GM23338 (cell line): ENCODE data around the gene XRCC6. TPM values are rescaled to one million over a fixed set of nuclear protein-coding genes. Genes with fewer than 3 reads are reported as not detected.

ENCODE experiments used
- ATAC-seq: fragments of 200-7000 bp; cut with Tn5 transposase; 3 replicates; pipeline ENCODE4 v1.9.1; 2020
- DNase-seq: peaks from one replicate; pipeline ENCODE4 v3.0.0-alpha.2; 2015; ENCODE audit warnings: low spot score
- H2AFZ ChIP-seq: fragments of 200-600 bp; sonication (generic); 2 replicates; pipeline ENCODE4 v1.8.0; 2016; ENCODE audit warnings: antibody characterized with exemption, mild to moderate bottlenecking, moderate library complexity
- H3F3A ChIP-seq: fragments of 200-600 bp; sonication (generic); replicated peaks from 2 replicates; pipeline ENCODE4 v1.8.0; 2017; ENCODE audit warnings: antibody characterized with exemption, mixed run types, low read depth
- H3K27ac ChIP-seq: fragments of 200-600 bp; sonication (generic); 2 replicates; pipeline ENCODE4 v1.6.1; 2016; ENCODE audit warnings: low read depth
- H3K27me3 ChIP-seq: fragments of 200-600 bp; sonication (generic); 2 replicates; pipeline ENCODE4 v1.8.0; 2016; ENCODE audit warnings: mild to moderate bottlenecking, mixed run types, moderate library complexity; ENCODE audit not compliant: insufficient read depth
- H3K36me3 ChIP-seq: fragments of 200-600 bp; sonication (generic); 2 replicates; pipeline ENCODE4 v1.8.0; 2016; ENCODE audit warnings: mild to moderate bottlenecking; ENCODE audit not compliant: insufficient read depth
- H3K4me1 ChIP-seq: fragments of 200-600 bp; sonication (generic); 2 replicates; pipeline ENCODE4 v1.8.0; 2016; ENCODE audit warnings: mild to moderate bottlenecking, moderate library complexity; ENCODE audit not compliant: insufficient read depth
- H3K4me2 ChIP-seq: fragments of 200-600 bp; sonication (generic); 2 replicates; pipeline ENCODE4 v1.7.1; 2017; ENCODE audit warnings: mixed run types
- H3K4me3 ChIP-seq: fragments of 200-600 bp; sonication (generic); 2 replicates; pipeline ENCODE4 v1.6.1; 2016; ENCODE audit warnings: mixed run types
- H3K79me2 ChIP-seq: fragments of 200-600 bp; sonication (generic); replicated peaks from 2 replicates; pipeline ENCODE4 v1.8.0; 2017; ENCODE audit warnings: mild to moderate bottlenecking; ENCODE audit not compliant: insufficient read depth
- H3K9me2 ChIP-seq: fragments of 200-600 bp; sonication (generic); 2 replicates; pipeline ENCODE4 v1.8.0; 2017; ENCODE audit not compliant: insufficient read depth
- H4K20me1 ChIP-seq: fragments of 200-600 bp; sonication (generic); replicated peaks from 2 replicates; pipeline ENCODE4 v1.8.0; 2017; ENCODE audit warnings: mild to moderate bottlenecking; ENCODE audit not compliant: insufficient read depth
- H3K27ac Mint-ChIP-seq: 2 replicates; pipeline ENCODE4 v1.8.0; 2020; ENCODE audit warnings: inconsistent platforms, mild to moderate bottlenecking, moderate library complexity, mixed read lengths
- H3K27me3 Mint-ChIP-seq: 3 replicates; pipeline ENCODE4 v1.8.0; 2022; ENCODE audit warnings: low read depth, mild to moderate bottlenecking, moderate library complexity, mixed read lengths, inconsistent platforms; ENCODE audit not compliant: insufficient read depth, poor library complexity
- H3K36me3 Mint-ChIP-seq: 3 replicates; pipeline ENCODE4 v1.8.0; 2021; ENCODE audit warnings: low read depth, mild to moderate bottlenecking, inconsistent platforms, moderate library complexity, mixed read lengths
- H3K4me1 Mint-ChIP-seq: 3 replicates; pipeline ENCODE4 v1.8.0; 2020; ENCODE audit warnings: mild to moderate bottlenecking, inconsistent platforms, mixed read lengths
- H3K4me3 Mint-ChIP-seq: 3 replicates; pipeline ENCODE4 v1.8.0; 2021; ENCODE audit warnings: moderate library complexity, mild to moderate bottlenecking, inconsistent platforms, mixed read lengths
- H3K9me3 Mint-ChIP-seq: 3 replicates; pipeline ENCODE4 v1.8.0; 2020; ENCODE audit warnings: moderate library complexity, mild to moderate bottlenecking, inconsistent platforms, mixed read lengths
- CREB1 ChIP-seq: fragments of 250-450 bp; sonication (Bioruptor Pico); IDR thresholded peaks from 2 replicates; pipeline ENCODE4 v1.5.0; 2020; ENCODE audit warnings: low read depth, mild to moderate bottlenecking, moderate library complexity
- CTCF ChIP-seq, 2 experiments: fragments of 200-600 bp in 1 of 2; sonication (generic) in 1 of 2; conservative IDR thresholded peaks; 2 replicates each; pipeline versions ENCODE4 v1.5.1 to v1.6.1; 2016 to 2017; ENCODE audit warnings: antibody characterized with exemption in 2 of 2, low read depth in 2 of 2, mild to moderate bottlenecking in 2 of 2, moderate library complexity in 1 of 2
- ETS1 ChIP-seq: IDR thresholded peaks from 2 replicates; pipeline ENCODE4 v1.6.1; 2016; ENCODE audit warnings: antibody characterized with exemption
- EZH2 ChIP-seq: fragments of 200-600 bp; sonication (generic); IDR thresholded peaks from one replicate; pipeline ENCODE4 v1.8.0; 2017; ENCODE audit warnings: antibody characterized with exemption, mild to moderate bottlenecking, low read depth; ENCODE audit not compliant: unreplicated experiment
- EZH2phosphoT487 ChIP-seq: fragments of 200-600 bp; sonication (generic); IDR thresholded peaks from one replicate; pipeline ENCODE4 v1.8.1; 2018; ENCODE audit warnings: antibody characterized with exemption; ENCODE audit not compliant: unreplicated experiment
- JUNB ChIP-seq: IDR thresholded peaks from one replicate; pipeline ENCODE4 v1.6.1; 2016; ENCODE audit warnings: antibody characterized with exemption; ENCODE audit not compliant: unreplicated experiment
- NANOG ChIP-seq: IDR thresholded peaks from 2 replicates; pipeline ENCODE4 v1.6.1; 2016; ENCODE audit warnings: antibody characterized with exemption, borderline replicate concordance
- POLR2AphosphoS5 ChIP-seq: IDR thresholded peaks from 2 replicates; pipeline ENCODE4 v1.6.1; 2016; ENCODE audit warnings: antibody characterized with exemption, low read depth
- REST ChIP-seq: IDR thresholded peaks from one replicate; pipeline ENCODE4 v1.6.1; 2018; ENCODE audit warnings: antibody characterized with exemption; ENCODE audit not compliant: unreplicated experiment
- STAT1 ChIP-seq: IDR thresholded peaks from one replicate; pipeline ENCODE4 v1.6.1; 2016; ENCODE audit warnings: antibody characterized with exemption; ENCODE audit not compliant: unreplicated experiment
- ZNF114 ChIP-seq: fragments of 250-450 bp; sonication (Bioruptor Pico); IDR thresholded peaks from 2 replicates; pipeline ENCODE4 v1.5.0; 2020; ENCODE audit warnings: mild to moderate bottlenecking, moderate library complexity
- ZNF331 ChIP-seq: fragments of 250-450 bp; sonication (Bioruptor Pico); IDR thresholded peaks from 2 replicates; pipeline ENCODE4 v1.5.0; 2020; ENCODE audit warnings: low read depth, mild to moderate bottlenecking, moderate library complexity
- ZNF462 ChIP-seq: fragments of 250-450 bp; sonication (Bioruptor Pico); IDR thresholded peaks from 2 replicates; pipeline ENCODE4 v1.5.0; 2020; ENCODE audit warnings: mild to moderate bottlenecking, moderate library complexity
- polyA plus RNA-seq: library from polyadenylated mRNA; unstranded; fragments of >200 nt; fragmentation: Nextera tagmentation; extraction: Ambion mirVana; gene quantifications from 2 replicates; pipeline ENCODE4 v1.2.1, GENCODE V29; 2016
- total RNA-seq: library from RNA; depleted of rRNA; stranded (reverse); fragments of >200 nt; shearing (Covaris generic); gene quantifications from 2 replicates; pipeline ENCODE4 v1.2.3, GENCODE V29; 2014

Gene XRCC6
- total and polyA plus RNA-seq, 2 experiments from 2014 or later: 351 to 498 TPM

- no peaks in the 10 kb centered on the region for H3K9me2 ChIP-seq
- Mint-ChIP-seq H3K36me3 (peaks cover 91% of the 10 kb centered on the region), H3K27me3 (peaks cover 6% of the 10 kb centered on the region), H3K4me3 (no peak overlapping the region), H3K4me1 (no peaks in the 10 kb centered on the region), H3K27ac (no peak overlapping the region), H3K9me3 (no peaks in the 10 kb centered on the region)
- no peaks in the 10 kb centered on the region for H3K4me1 ChIP-seq
- no peak overlapping the region for H3K4me3 ChIP-seq
- 0 out of 2 replicates have a peak, but pooled peaks cover 6% of the 10 kb centered on the region for H3K79me2 ChIP-seq
- no peak overlapping the region for H3K27ac ChIP-seq
- no peaks in the 10 kb centered on the region for H3K27me3 ChIP-seq
- ATAC-seq: no peak
- no peak overlapping the region for H3K4me2 ChIP-seq
- peaks cover 49% of the 10 kb centered on the region for H3F3A ChIP-seq
- no peak for TF ChIP-seq ZNF331 (CRISPR knock-in tag)
- TF ChIP-seq NANOG: no peak
- no peak for TF ChIP-seq ZNF462 (CRISPR knock-in tag)
- no peak for TF ChIP-seq STAT1
- no peak for TF ChIP-seq CTCF (conservative IDR thresholded peaks at IDR 0.05; ENCODE audit: low read depth in 2 of 2)
- no peak for TF ChIP-seq REST
- no peak for TF ChIP-seq CREB1 (CRISPR knock-in tag)
- no peak for TF ChIP-seq EZH2phosphoT487
- no peak for TF ChIP-seq JUNB
- TF ChIP-seq ZNF114 (CRISPR knock-in tag): no peak
- no peak for TF ChIP-seq POLR2AphosphoS5
- no peak for TF ChIP-seq EZH2
- no peak for TF ChIP-seq ETS1
- peaks cover 17% of the 10 kb centered on the region for H4K20me1 ChIP-seq
- H3K36me3 ChIP-seq: peaks cover 70% of the 10 kb centered on the region
- no peak for DNase-seq
- no peak overlapping the region for H2AFZ ChIP-seq
These were observed 39.3 kb downstream of the XRCC6 start for GRCh38 chr22:41660416-41660815.
